Fibroblast of the conjunctiva (primary cell): ENCODE measurements around the gene TRIM44.

Experiments used
- DNase-seq: peaks from one replicate; pipeline ENCODE4 v3.0.0-alpha.2; 2010; ENCODE audit warnings: low read depth

The TRIM44 gene

DNA sequence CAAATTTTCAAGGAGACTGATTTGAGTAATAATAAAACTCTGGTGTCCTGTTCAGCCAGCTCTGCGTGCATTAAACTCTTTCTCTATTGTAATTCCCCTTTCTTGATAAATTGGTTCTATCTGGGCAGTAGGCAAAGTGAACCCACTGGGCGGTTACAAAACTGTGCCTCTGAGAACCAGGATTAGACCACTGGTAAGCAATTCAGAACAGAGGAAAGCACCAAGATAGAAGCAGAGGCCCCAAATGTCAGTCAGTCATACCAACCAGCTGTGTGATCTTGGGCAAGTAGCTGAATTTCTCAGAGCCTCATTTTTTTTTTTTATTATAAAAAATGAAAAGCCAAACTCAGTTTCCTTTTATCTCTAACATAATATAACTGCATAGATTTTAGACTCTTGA, 54.9 kb downstream of the TRIM44 start:
- DNase-seq = no peak

- no peak for DNase-seq
These were observed 59.2 kb downstream of the TRIM44 start for GRCh38 chr11:35721651-35722282.

DNA sequence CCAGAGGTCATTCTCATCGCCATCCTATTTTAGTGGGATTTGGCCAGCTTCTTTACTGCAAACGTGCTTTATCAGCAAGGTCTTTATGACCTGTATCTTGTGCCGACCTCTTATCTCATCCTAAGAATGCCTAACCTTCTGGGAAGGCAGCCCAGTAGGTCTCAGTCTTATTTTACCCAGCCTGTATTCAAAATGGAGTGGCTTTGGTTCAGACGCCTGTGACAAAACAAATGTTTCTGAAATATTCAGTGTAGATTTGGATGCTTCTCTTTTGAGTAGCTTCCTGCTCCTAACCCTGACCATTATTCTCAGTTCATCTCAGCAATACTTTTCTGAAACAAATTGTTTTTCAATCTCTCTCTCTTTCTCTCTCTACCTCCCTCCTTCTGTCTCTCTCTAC, 60.1 kb downstream of the TRIM44 start:
- no peak for DNase-seq

DNA sequence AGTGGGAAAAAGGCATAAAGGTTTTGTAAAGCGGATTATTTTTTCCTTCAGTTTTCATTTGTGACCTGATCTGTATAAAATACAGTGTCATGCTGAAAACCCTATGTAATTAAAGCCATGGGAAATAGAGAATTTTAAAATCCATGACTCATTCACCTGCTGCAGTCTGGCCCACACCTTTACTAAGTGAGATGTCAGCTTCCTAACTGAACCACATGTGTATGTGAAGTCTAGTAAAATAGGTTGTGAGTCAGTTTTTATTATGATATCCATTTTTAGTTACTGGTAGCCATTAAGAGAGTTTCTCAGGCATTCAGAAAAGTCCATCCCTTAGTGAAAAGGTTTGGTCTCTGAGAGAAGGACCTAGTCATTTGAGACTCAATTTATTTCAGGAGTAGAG, 60.9 kb downstream of the TRIM44 start:
- no peak for DNase-seq

DNA sequence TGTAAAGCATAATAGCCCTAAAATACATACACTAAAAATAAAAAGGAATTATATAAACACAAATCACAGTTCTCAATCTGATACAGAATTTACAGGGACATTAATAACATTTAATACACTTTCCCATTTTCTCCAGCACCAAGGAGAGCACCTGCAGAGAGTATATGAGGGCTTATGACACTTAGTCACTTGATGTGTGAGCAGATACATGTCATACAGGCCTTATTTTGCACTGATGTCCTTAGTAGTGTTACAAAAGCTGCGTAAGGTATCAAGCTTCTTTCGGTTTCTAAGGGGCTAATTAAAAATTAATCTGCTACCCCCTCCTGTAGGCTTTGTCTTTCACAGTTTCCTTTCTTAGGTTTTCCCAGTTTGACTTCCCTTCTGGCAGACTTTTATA, 61.3 kb downstream of the TRIM44 start:
- DNase-seq = no peak

GRCh38 chr11:35725885-35726284, 63.3 kb downstream of the TRIM44 start:
- peak; percentile 33 for DNase-seq

DNA sequence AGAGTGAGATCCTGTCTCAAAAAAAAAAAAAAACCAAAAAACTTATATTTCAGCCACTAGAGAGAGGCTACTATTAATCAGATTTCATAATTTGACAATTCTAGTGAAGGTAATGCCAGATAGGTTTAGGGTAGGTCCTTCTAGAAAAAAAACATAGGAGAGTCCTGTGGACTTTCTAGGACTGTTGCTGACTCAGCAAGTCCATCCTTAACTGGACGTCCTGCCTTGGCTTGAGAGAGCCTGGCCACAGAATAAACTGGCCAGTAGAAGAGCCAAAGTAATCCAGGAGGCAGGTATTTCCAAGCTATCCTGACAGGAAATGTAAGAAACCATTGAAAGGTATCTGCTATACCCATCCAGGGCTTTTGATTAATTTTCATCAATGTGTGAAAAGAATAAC, 64.6 kb downstream of the TRIM44 start:
- no peak for DNase-seq

- DNase-seq = no peak
These were observed 67.7 kb downstream of the TRIM44 start for GRCh38 chr11:35730254-35730653.

DNA sequence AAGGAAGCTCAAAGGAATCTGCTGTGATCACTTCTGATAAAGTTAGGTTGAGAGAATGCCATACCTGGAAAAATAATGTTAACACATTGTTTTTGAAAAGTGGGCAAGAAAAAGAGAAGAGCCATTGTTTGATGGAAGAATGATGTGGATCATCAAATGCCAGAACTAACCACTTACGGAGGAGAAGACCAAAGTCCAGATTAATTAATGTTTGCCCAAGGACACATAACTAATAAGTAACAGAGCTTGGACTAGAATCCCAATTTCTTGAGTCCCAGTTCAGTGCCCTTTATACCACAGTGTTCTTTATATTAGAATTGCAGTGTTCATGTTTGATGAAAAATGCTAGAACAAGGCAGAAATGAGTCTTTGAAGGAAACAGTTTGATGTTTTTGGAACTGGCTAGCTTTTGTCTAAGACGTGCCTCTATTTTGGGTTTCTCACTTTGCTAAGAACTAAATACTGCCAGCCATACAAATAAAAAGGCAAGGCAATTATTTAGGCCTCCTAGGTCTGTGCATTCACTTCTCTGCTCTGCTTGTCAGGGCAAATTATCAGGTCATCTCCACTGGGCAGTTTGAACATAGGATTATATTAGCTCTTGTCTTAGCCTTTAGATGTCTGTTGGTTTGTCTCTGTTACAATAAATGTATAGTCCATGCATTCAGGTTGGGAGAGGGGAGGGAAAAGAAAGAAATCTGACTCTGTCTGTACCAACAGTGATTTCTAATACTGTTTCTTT, 72.3 kb downstream of the TRIM44 start:
- no peak for DNase-seq

GRCh38 chr11:35735411-35735810, 72.8 kb downstream of the TRIM44 start:
- DNase-seq = no peak

DNA sequence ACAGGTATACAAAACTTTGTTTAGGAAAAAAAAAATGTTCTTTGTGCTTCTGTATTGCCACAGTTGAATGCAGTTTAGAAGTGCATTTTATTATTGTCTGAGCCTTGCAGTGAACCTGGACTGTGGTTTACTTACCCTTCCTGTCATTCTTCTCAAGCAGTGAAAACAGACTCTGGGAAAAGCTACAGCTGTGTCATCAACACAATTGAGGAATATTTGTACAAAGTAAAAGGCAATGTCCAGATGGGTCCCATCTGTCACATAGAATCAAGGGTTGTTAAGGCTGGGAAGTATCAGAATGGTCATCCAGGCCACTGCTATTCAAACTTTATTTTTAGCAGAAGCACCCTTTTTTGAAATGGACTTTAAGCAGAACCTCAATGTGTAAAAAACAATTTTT, 73.3 kb downstream of the TRIM44 start:
- DNase-seq = no peak

DNA sequence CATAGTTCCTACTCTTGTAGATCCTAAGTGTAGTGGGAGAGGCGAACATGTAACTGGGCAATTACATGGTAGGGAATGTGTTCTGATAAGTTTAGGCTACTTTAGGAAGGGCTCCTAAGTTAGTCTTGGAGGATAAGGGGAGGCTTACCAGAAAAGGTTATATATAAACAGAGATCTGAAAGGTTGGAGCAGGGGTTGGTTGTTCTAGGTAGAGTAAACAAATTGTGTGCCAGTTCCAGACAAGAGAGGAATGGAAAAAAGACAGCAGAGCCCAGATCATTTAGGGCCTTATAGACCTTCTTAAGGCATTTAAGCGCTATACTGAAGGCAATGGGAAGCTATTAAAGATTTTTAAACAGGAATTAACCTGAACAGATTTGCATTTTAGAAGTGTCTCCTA, 74.4 kb downstream of the TRIM44 start:
- no peak for DNase-seq

DNA sequence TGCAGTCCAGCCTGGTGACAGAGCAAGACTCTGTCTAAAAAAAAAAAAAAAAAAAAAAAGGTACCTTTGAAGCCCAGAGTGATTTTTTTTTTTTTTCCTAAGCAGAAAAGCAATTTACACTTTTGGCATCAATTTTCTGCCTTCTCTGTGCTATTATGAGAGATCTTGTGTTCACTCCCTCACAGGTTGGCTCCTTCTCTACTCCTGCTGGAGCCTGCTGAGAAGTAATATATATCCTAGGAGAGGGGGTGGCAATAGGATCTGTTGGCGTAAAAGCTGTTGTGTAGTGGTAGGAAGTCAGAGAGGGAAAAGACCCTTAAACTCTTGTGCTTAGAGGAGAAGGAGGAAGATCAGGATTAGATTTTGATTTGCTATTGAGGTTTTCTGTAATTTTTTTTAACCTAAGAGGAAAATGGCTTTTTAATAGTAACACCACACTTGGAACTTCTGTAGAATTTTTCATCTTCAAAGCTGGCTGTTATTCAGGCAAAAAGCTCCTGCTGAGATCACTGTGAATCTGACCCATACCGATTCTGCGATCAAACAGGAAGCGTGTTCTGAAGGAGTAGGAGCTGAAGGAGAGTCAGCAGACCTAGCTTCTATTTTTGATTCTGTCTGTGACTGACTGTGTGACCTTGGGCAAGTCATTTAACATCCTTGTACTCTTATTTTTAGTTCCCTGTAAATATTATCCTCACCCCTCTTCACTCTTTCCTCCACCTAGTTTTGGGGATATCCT, 77.7 kb downstream of the TRIM44 start:
- DNase-seq = no peak

DNA sequence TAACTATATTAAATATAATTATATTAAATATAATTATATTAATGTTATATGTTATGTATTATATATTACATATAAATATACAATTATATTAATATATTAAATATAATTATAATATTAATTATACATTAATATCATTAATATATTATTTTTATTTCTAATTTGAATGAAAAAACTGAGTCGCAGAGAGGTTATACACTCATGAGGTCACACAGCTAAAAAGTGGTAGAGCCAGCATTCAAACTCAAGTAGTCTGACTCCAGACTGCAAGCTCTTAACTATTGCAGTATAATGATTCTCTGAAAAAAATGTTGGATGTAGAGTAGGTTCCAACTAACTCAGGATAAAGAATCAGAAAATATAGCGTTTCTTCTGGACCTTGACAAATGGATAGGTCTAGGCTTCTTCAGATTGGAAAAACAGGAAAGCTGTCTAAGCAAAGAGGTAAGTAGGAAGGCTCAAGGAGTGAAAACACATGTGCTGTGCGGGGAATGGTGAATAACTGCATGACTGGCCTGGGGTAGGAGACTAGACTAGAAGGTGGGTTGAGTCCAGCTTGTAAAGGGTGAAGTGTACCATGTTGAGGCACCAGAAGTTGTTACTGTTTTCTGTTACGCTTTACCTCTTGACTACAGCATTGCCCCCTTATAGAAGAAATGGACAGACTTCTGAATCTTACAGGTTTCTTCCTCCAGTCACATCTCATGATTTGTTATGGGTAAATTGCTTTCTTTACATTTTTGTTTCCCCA, 80.3 kb downstream of the TRIM44 start:
- DNase-seq = no peak

DNA sequence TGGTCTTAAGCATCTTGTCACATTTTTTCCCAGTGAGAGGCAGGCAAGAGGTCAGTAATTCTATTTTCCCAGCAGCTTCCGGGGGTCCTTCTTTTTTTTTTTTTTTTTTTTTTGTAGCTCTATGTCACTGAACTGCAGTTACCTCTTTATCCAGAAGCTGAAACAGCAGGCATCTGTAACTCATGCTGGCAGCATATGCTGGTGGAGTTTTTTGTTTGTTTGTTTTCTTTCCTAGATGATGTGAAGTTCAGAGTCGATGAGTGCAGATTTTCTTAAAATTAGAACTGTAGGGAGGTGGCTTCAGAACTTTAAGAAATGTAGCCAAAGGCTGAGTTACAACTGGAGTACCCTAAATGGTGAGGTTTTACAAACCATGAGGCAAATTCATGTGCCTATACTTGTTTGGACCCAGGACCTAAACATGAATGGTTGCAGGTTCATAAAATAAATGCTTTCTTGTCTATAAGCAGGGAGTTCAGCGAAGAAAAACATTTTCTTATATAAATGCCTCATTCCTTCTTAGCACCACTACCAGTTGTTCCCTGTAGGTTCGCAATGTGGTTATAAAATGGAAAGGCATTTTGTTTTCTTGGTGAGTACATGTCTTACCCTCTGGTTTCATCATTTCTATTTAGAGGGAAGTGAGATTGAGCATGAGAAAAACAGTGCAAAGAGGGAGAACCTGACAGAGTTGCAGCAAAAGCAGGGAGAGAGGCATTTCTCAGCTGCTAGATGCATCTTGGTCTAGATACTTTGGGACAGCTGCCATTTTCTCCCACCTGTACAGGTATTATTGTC, 84.0 kb downstream of the TRIM44 start:
- DNase-seq = peak; percentile 62

DNA sequence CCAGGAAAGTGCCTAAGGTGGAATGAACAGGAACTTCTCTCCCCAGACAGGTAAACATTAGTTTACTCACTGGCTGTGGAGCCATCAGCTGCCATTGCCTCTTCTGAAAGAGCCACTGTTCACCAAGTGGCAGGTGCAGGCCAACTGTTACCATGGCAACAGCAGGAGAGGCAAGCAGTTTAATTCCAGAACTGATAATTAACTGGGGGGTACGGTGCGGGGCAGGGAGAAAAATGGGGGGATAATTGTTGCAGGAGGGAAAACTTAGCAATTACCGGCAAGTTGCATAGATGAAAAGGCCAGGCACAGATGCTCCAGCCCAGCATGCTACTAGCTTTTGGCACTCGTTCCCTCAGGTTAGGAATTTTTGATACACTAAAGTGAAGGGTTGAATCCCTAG, 85.1 kb downstream of the TRIM44 start:
- DNase-seq = no peak

- DNase-seq = no peak
These were observed 86.1 kb downstream of the TRIM44 start for GRCh38 chr11:35748644-35749043.

DNA sequence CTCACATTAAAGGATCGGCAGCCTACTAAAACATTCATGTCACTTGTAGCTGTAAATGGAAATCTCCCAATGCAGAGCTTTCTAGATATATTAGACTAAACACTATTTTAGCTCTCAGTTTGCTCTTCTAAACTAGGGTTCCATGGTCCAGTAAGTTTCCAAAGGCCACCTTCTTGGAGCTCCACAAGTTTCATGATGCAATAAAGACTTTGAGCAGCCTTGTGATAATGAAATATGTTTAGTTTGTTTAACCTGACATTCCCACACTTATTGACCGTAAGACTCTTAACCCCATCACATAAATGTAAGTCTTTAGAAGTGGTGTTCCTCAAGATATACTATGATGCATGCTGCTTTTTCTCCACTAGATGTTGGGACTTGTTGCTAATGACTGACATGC, 87.7 kb downstream of the TRIM44 start:
- DNase-seq = no peak

GRCh38 chr11:35750981-35751663, 88.5 kb downstream of the TRIM44 start:
- DNase-seq = no peak

DNA sequence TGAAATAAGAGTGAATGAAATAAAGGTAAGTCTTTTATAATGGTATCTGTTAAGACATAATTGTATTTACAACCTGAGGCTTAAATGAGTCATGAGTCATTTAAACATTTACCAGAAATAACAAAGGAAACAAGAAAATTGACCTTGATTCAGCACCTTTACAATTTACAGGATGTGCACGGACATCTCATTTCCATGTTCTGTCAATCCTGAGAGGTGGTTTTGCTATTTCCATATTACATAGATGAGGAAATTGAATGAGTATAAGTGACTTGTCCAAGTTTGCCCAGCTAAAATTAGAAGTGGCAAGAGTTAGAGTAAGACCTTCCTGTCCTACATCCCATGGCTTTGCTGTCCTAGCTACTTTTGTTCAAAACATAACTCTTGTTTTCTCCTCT, 89.1 kb downstream of the TRIM44 start:
- DNase-seq = no peak

DNA sequence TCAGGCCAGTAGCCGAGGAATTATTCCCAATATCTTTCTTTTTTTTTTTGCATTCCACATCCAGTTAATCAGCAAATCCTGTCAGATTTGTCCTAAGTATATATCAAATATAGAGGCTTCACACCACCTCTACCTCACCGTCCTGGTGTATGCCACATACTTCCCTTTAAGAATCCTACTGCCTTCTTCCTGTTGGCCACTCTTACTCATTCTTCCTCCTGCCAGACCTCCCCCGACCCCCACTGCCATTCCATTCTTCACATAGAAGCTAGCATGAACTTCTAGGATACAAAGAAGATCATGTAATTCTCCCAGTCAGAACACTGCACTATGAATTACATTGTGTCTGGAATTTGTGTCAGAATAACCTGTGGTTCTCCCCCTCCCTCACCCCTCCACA, 89.5 kb downstream of the TRIM44 start:
- DNase-seq = no peak
